Activated CD4-positive, alpha-beta T cell treated with anti-CD3 and anti-CD28 coated beads, Interleukin-2, amount 50 U/mL, for 1 hour (primary cell): ENCODE data around the gene KANK3.
"Not testable (repeated sequence)": the region's sequence is repeated elsewhere in the genome, so short reads cannot be mapped to it uniquely, and the experiment has no call there.

Source experiments
- DNase-seq: peaks from one replicate; pipeline ENCODE4 v3.0.0-alpha.2; 2020

The KANK3 gene

DNA sequence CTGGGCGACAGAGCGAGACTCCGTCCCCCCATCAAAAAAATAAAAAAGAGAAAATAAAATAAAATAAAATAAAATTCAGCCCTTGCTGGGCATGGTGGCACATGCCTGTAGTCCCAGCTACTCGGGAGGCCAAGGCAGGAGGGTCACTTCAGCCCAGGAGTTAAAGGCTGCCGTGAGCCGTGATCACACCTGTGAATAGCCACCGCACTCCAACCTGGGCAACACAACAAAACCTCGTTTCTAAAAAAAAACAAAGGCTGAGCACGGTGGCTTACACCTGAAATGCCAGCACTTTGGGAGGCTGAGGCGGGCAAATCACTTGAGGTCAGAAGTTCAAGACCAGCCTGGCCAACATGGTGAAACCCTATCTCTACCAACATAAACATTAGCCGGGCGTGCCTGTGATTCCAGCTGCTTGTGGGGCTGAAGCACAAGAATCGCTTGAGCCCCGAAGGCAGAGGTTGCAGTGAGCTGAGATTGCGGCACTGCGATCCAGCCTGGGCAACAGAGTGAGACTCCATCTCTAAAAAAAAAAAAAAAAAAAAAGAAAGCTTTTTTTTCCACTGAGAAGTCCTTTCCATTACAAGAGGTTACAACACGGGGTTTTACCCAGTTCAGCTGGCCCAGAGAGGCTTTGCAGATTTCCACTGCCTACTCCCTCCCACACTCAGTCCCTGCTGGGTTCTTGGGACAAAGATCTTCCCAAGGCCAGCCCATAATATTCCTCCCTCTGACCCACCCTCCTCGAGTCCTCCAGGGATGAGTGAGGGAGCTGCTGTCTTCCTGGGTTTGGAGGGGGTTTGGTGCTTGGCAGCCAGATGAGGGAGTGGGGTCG, 27.3 kb upstream of the KANK3 start:
- no peak for DNase-seq

DNA sequence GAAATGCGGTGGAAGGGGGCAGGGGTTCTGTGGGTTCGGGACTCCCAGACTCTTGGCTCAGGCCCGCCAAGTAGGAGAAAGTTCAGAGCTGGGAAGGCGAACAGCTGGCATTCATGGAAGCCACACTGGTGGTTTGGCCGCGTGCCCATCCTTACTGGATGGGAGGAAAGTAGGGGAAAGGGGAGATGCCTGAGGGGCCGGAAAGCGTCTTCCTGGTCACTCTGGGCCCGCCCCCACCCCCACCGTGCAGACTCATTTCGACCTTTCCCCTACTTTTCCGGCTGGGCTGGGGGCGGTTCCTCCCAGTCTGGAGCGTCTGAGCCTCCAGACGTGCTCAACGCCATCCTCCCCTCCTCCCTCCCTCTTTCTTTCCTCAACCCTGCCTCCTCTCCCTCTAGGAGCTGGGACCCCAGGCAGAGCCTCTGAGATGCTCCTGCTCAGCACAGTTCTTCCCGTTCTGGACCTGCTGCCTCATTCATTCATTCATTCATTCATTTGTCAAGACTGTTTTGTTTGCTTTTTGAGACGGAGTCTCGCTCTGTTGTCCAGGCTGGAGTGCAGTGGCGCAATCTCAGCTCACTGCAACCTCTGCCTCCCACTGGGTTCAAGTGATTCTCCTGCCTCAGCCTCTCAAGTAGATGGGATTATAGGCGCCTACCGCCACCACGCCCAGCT, 24.4 kb upstream of the KANK3 start:
- DNase-seq: no peak

DNA sequence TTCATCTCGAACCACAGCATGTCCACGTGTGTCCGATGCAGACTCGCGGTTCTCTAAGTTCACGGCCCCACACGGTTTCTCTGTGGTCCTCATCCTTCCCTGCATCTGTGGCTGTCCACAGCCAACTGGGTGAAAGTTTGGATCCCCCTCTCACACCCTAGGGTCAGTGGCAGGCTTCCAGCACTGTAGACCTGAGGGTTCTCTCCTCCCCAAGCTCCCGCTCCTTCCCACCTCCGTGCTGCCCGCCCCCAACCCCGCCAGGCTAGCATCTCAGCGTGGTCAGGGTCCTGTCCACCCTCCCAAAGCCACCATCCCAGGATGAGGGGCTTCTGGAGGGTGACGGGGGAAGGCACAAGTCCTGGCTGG, 23.9 kb upstream of the KANK3 start:
- no peak for DNase-seq

DNA sequence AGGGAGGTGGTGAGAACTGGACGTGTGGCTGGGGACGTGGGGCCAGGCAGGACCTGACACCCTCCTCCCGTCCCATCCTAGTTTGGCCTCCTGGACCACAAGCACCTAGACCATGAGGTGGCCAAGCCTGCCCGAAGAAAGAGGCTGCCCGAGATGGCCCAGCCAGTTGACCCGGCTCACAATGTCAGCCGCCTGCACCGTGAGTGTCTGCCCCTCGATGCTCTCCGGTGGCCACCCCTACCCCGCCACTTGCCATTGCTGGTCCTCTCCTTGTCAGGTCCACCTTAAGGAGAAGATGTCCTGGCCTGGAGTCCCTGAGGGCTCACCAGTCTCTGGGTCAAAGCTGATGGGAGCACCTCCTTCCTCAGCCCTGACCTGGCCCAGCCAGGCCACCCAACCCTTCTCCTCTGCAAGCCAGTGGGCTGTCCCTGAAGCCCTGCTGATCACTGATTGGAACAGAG, 23.1 kb upstream of the KANK3 start:
- no peak for DNase-seq

DNA sequence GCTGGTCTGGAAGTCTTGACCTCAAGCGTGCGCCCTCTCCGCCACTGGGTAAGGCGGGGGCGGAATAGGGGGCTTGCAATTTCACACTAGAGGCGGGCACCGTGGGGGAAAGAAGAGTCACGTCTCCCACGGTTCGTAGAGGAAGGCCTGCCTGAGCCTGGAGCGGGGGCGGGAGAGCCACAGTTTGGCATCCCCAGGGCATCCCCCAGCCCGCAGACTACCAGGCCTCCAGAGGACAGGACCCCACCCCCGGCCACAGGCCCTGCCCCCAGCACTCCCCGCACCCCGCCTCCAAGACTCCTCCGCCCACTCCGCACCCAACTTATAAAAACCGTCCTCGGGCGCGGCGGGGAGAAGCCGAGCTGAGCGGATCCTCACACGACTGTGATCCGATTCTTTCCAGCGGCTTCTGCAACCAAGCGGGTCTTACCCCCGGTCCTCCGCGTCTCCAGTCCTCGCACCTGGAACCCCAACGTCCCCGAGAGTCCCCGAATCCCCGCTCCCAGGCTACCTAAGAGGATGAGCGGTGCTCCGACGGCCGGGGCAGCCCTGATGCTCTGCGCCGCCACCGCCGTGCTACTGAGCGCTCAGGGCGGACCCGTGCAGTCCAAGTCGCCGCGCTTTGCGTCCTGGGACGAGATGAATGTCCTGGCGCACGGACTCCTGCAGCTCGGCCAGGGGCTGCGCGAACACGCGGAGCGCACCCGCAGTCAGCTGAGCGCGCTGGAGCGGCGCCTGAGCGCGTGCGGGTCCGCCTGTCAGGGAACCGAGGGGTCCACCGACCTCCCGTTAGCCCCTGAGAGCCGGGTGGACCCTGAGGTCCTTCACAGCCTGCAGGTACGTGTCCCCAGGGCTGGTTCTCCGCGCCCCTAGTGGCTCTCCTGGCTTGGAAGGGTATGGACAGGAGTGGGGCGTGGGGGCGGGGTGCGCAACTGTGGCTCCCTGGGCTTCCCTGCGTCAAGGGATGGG, 21.0 kb upstream of the KANK3 start, which contains the start of gene ANGPTL4:
ANGPTL4 (plus strand) TSS at position 353 of the 969 bp plus-strand sequence; CDS start at position 520, 167 bp downstream.
- peak; percentile 23 for DNase-seq

DNA sequence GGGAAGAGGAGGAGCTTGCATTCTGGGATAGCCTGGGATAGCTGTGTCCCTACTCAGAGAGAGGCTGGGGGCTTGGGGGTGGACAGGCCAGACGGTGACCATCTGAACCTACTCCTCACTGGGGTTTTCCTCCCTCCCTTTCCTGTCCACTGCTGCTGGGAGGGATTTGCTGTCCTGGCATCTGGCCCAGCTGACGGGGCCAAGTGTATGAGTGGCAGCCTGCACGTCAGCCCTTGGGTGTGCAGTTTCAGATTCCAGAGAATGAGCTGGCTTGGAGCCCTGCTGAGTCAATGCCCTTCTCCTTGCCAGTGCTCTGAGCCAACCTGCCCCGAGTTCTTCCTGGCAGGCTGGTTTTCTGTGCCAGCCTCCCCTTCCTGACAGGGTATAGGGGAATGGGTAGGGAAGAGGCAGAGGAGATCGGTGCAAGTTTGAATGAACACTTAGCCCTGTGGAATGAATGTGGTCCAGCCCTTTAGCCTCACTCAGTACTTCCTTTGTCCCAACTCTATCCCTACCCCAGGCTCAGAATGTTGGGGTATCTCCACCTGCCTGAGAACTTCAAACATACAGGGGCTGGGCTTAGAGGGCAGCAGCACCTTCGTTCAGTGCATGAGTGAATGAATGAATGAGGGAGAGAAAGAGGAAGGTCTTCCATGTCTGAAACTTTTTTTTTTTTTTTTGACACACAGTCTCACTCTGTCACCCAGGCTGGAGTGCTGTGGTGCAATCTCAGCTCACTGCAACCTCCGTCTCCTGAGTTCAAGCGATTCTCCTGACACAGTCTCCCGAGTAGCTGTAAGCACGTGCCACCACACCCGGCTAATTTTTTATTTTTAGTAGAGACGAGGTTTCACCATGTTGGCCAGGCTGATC, 19.1 kb upstream of the KANK3 start:
- DNase-seq: no peak

DNA sequence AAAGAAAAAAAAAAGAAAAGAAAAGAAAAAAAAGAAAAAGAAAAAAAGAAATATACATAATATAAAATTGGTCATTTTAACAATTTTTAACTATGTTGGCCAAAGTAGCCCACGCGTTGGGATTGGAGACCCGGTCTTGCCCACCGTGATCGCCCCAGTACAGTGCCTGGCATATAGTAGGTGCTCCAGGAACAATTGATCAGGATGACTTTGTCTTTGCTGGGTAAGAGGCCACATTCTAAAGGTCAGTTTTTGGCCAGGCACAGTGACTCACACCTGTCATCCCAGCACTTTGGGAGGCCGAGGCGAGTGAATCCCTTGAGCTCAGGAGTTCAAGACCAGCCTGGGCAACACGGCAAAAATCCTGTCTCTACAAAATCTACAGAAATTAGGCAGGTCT, 17.1 kb upstream of the KANK3 start:
- no peak for DNase-seq

DNA sequence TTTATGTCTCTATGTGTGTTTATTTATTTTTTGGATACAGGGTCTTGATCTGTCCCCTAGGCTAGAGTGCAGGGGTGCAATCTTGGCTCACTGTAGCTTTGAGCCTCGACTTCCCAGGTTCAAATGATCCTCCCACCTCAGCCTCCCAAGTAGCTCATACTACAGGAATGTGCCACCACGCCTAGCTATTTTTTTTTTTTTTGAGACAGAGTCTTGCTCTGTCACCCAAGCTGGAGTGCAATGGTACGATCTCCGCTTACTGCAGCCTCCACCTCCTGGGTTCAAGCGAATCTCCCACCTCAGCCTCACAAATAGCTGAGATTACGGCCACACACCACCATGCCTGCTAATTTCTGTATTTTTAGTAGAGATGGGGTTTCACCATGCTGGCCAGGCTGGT, 15.9 kb upstream of the KANK3 start:
- no peak for DNase-seq

DNA sequence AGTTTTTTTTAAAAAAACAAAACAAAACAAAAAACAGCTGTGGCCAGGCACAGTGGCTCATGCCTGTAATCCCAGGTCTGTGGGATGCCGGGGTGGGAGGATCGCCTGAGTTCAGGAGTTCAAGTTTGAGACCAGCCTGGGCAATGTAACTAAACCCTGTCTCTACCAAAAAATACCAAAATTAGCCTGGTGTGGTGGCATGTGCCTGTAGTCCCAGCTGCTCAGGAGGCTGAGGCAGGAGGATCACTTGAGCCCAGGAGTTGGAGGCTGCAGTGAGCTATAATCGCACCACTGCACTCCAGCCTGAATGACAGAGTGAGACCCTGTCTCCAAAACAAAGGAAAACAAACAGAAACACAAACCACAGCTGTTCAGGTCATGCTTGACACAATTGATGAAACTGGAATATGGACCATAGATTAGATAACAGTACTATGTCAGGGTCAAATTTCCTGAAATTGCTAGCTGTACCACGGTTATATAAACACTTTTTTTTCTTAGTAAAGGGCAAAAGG, 14.0 kb upstream of the KANK3 start:
- no peak for DNase-seq

DNA sequence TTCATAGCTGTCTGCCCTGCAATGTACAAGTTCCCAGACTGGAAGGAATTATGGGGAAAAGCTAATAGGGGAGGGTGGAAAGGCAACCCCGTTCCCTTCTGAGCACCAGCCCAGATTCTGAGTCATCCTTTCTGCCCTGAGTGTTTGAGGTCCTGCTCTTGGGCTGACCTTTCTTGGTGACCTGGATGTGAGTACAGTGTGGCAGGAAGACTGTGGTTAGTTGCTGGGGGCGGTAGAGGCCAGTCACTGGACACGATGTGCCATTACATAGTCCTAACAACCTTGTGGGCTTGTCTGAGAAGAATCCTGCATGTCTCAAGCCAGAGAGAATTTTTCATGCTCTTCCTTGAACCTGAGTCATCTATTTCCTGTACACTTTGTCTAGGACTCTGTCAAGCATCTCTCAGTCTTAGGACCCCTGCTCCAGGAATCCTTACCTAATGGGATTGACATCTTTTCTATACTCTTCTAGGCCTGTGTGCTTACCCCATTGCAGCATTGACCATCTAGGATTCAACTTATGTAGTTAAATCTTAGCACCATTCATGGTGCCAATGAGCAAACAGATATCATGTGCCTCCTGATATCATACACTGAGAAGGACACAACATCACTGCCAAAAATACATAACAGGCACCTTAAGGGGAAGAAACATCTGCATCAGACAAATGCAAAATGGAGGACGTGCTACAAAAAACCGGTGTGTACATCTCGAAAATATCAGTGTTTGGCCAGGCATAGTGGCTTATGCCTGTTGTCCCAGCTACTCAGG, 12.8 kb upstream of the KANK3 start:
- no peak for DNase-seq

DNA sequence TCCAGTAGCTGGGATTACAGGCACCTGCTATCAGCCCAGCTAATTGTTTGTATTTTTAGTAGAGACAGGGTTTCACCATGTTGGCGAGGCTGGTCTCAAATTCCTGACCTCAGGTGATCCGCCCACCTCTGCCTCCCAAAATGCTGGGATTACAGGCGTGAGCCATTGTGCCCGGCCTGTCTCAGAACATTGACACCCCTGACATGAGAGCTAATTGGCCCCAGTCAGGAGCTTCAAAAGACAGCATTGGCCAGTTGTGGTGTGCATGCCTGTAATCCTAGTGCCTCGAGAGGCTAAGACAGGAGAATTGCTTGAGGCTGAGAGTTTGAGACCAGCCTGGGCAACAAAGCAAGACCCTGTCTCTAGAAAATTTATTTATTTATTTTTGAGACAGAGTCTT, 9.8 kb upstream of the KANK3 start:
- DNase-seq: not testable (repeated sequence)

DNA sequence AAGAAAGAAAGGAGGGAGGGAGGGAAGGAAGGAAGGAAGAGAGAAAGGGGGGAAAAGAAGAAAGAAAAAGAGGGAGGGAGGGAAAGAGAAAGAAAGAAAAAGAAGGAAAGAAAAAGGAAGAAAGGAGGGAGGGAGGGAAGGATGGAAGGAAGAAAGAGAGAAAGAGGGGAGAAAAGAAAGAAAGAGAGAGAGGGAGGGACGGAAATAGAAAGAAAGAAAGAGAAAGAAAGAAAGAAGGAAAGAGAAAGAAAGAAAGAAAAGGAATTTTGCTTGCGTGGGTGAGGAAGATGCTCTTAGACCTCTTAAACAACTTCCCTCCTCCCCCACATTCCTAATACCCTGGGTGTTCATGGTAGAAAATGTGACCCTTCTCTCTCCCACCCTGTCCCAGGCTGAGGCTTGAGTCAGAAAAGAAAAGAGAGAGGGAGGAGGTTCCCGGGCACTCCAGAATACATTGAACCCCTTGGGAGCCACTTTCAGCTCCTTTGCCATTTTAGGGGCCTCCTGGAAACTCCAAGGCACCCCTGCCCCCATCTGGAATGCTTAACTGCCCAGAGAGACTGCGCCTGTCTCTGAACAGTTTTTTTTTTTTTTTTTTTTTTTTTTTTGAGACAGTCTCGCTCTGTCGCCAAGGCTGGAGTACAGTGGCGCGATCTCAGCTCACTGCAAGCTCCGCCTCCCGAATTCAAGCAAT, 9.2 kb upstream of the KANK3 start:
- no peak for DNase-seq

DNA sequence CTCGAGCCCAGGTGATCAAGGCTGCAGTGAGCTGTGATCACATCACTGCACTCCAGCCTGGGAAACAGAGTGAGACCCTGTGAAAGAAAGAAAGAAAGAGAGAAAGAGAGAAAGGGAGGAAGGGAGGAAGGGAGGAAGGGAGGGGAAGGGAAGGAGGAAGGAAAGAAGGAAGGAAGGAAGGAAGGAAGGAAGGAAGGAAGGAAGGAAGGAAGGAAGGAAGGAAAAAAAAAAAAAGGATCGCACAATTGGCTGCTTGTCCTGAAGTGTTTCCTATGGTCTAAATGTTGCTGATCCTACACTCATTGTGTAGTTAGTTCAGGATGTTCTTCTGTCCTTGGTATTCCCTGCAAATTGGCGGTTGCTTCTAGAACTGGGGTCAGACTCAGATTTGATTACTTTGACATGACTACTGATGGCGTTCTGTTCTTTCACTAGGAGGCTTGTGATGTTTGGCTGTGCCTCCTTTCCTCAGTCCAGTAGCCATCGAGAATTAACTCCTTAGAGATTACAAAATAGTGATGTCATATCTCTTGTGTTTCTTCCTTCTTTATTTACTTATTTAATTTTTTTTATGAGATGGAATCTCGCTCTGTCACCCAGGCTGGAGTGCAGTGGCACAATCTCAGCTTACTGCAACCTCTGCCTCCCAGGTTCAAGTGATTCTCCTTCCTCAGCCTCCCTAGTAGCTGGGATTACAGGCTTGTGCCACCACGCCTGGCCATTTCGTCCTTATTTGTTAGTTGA, 6.7 kb upstream of the KANK3 start:
- DNase-seq: not testable (repeated sequence)

DNA sequence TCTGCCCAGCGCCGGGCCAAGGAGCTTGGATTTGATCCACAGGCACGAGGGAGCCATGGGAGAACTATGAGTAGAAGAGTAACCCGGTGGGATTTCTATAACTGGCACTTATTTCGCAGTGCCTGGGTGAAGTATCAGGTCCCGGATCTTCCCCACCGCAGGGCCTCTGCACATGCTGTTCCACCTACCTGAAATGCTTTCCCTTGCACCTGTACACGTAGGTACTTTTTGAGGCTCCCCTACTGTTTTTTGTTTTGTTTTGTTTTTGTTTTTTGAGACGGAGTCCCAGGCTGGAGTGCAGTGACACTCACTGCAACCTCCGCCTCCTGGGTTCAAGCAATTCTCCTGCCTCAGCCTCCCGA, 402 bp upstream of the KANK3 start:
- DNase-seq: no peak

DNA sequence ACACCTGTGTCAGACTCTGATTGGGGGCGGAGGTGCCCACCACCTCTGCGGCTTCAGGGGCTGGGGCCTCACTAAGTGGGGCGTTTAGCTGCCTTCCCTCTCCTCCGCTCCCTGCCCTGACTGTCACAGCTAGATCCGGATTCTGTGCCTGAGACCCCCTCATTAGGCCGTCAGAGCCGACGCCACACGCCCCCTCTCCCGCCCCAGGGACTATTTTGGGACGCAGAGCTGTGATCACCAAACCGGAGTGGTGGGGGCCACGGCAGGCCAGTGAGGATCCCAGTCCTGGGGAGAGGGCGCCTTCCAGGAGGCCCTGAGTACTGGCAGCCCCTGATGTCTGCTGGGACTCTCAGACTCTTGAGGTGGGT, 762 bp downstream of the KANK3 start:
- DNase-seq: no peak

DNA sequence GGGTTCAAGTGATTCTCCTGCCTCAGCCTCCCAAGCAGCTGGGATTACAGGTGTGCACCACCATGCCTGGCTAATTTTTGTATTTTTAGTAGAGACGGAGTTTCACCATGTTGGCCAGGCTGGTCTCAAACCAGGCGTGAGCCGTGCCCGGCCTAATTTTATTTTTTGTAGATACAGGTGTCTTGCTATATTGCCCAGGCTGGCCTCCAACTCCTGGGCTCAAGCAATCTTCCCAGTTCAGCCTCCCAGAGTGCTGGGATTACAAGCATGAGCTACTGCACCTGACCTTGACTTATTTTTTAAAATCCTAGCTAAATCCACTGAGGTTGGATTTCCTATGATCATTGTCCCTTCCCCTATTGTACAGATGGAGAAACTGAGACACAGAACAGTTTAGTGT, 1.6 kb downstream of the KANK3 start:
- DNase-seq: not testable (repeated sequence)

DNA sequence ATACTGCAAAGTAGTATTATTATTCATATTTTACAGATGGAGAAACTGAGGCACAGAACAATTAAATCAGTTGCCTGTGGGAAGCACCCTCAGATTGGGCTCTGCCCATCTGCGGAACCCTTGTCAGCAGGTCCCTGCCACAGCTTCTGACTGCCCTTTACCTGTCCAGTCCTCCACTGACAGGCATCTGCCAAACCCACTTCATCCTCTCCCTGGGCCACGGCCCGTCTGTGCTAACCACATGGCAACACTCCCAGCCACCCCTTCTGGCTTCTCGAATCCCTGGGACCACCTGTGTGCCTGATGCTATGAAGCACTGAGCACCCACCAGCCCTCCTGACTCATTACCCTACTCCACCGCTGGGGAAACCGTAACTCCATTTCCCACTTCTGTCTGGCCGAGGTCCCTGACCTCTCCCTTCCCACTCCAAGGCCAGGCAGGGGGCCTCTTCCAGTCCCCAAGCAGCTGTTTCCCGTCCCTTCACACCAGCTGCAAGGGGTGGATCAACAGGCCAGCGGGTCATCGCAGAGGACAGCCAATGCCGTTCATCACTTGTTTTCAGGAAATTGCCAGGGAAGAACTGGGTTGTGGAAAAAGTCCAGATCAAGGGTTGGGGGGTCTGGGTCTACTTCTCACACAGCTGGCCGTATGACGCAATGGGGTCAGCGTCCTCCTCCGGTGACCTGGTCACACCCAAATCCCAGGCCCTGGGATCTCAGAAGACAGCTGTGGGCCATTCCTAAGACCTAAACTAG, 2.5 kb downstream of the KANK3 start:
- no peak for DNase-seq

DNA sequence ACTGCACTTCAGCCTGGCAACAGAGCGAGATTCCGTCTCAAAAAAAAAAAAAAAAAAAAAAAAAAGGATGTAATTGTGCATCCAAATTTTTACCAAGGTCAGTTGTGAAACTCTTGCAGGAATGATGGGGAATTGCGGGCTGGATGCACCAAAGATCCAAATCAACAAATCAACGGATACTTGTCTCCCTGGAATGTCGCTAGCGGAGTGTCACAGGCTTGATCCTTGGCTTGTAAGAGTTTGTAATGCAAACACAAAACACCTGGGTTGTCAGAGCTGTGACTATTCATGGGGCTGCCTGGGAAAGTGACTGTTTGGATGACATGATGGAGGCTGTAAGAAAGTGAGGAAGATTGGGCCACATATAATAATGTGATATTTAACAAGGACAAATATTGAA, 4.2 kb downstream of the KANK3 start:
- no peak for DNase-seq

DNA sequence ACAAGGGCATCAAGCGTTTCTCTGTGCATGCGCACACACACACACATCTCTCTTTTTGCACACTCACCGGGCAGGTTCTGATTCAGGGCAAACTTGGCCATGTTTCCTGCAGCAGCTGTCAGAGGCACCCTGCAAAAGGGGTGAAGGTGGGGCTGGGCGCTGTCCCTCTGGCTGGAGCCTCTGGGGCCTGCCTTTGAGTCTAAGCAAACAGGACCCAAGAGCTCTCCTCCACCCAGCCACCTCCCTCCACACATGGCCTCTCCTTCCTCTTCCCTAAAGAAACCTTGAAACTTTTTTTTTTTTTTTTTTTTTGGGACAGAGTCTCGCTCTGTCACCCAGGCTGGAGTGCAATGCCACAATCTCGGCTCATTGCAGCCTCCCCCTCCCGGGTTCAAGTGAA, 5.3 kb downstream of the KANK3 start:
- DNase-seq: no peak
